ENCODE results near the gene ARIH1.
"Not testable (repeated sequence)": the region's sequence is repeated elsewhere in the genome, so short reads cannot be mapped to it uniquely, and the experiment has no call there.

ARIH1 gene

GRCh38 chr15:72585025-72585424, 110.9 kb downstream of the ARIH1 start:
- TF ChIP-seq POLR2A (IDR thresholded peaks at IDR 0.05; ENCODE audit: low read depth, low read length), result no peak
- FAIRE-seq (no peak), DNase-seq (ENCODE audit: insufficient read length, low spot score) (no peak)

GRCh38 chr15:72585476-72586058, 111.4 kb downstream of the ARIH1 start:
- no peak for DNase-seq (ENCODE audit: insufficient read length, low spot score)
- no peak for TF ChIP-seq POLR2A (IDR thresholded peaks at IDR 0.05; ENCODE audit: low read depth, low read length)
- no peak for FAIRE-seq

GRCh38 chr15:72588096-72588495, 114.0 kb downstream of the ARIH1 start:
- no peak for FAIRE-seq
- TF ChIP-seq POLR2A (IDR thresholded peaks at IDR 0.05; ENCODE audit: low read depth, low read length), result no peak
- DNase-seq (ENCODE audit: insufficient read length, low spot score), result no peak

GRCh38 chr15:72590427-72590826, 116.3 kb downstream of the ARIH1 start:
- TF ChIP-seq POLR2A (IDR thresholded peaks at IDR 0.05; ENCODE audit: low read depth, low read length), result no peak
- FAIRE-seq (no peak), DNase-seq (ENCODE audit: insufficient read length, low spot score) (no peak)

GRCh38 chr15:72591361-72591760, 117.2 kb downstream of the ARIH1 start:
- DNase-seq (ENCODE audit: insufficient read length, low spot score) (no peak), FAIRE-seq (no peak)
- no peak for TF ChIP-seq POLR2A (IDR thresholded peaks at IDR 0.05; ENCODE audit: low read depth, low read length)

GRCh38 chr15:72592097-72592496, 118.0 kb downstream of the ARIH1 start:
- FAIRE-seq (no peak), DNase-seq (ENCODE audit: insufficient read length, low spot score) (no peak)
- no peak for TF ChIP-seq POLR2A (IDR thresholded peaks at IDR 0.05; ENCODE audit: low read depth, low read length)

GRCh38 chr15:72592676-72593075, 118.5 kb downstream of the ARIH1 start:
- DNase-seq (ENCODE audit: insufficient read length, low spot score) (no peak), FAIRE-seq (no peak)
- no peak for TF ChIP-seq POLR2A (IDR thresholded peaks at IDR 0.05; ENCODE audit: low read depth, low read length)

- no peak for FAIRE-seq
- DNase-seq (ENCODE audit: insufficient read length, low spot score), result no peak
- no peak for TF ChIP-seq POLR2A (IDR thresholded peaks at IDR 0.05; ENCODE audit: low read depth, low read length)
Observed at GRCh38 chr15:72593838-72594237, 119.7 kb downstream of the ARIH1 start.

GRCh38 chr15:72599855-72600464, 125.8 kb downstream of the ARIH1 start:
- DNase-seq (ENCODE audit: insufficient read length, low spot score) (peak; percentile 14), FAIRE-seq (no peak)
- no peak for TF ChIP-seq POLR2A (IDR thresholded peaks at IDR 0.05; ENCODE audit: low read depth, low read length)

- TF ChIP-seq POLR2A (IDR thresholded peaks at IDR 0.05; ENCODE audit: low read depth, low read length), result no peak
- FAIRE-seq, result no peak
- no peak for DNase-seq (ENCODE audit: insufficient read length, low spot score)
Observed at GRCh38 chr15:72604794-72605193, 130.7 kb downstream of the ARIH1 start.

- not testable (repeated sequence) for FAIRE-seq; DNase-seq (ENCODE audit: insufficient read length, low spot score)
Observed at GRCh38 chr15:72608084-72608483, 134.0 kb downstream of the ARIH1 start.

- FAIRE-seq, result no peak
- TF ChIP-seq POLR2A (IDR thresholded peaks at IDR 0.05; ENCODE audit: low read depth, low read length), result no peak
Observed at GRCh38 chr15:72609862-72610261, 135.7 kb downstream of the ARIH1 start.

GRCh38 chr15:72612324-72612723, 138.2 kb downstream of the ARIH1 start:
- FAIRE-seq; DNase-seq (ENCODE audit: insufficient read length, low spot score): not testable (repeated sequence)

More at GRCh38 chr15:72609862-72610261, 135.7 kb downstream of the ARIH1 start:
- DNase-seq (ENCODE audit: insufficient read length, low spot score), result no peak

- TF ChIP-seq POLR2A (IDR thresholded peaks at IDR 0.05; ENCODE audit: low read depth, low read length), result no peak
- DNase-seq (ENCODE audit: insufficient read length, low spot score) (no peak), FAIRE-seq (no peak)
Observed at GRCh38 chr15:72614810-72615532, 140.8 kb downstream of the ARIH1 start.

GRCh38 chr15:72615533-72616233, 141.6 kb downstream of the ARIH1 start:
- DNase-seq (ENCODE audit: insufficient read length, low spot score); FAIRE-seq: not testable (repeated sequence)
